COLO668 (cell line): ENCODE data around the gene NBAS.

Source experiments
- DNase-seq: peaks from one replicate; lab custom pipeline; 2025; ENCODE audit not compliant: unreplicated experiment; lab: John Stamatoyannopoulos, UW

NBAS gene

GRCh38 chr2:15560988-15561573 lies at the start of gene NBAS:
TSS of gene NBAS (minus strand) at chr2:15561334. CDS start at chr2:15561304, 30 bp downstream.
- DNase-seq, result peak; percentile 77

GRCh38 chr2:15610430-15610952 lies 49.4 kb upstream of the NBAS start:
- no peak for DNase-seq

DNA sequence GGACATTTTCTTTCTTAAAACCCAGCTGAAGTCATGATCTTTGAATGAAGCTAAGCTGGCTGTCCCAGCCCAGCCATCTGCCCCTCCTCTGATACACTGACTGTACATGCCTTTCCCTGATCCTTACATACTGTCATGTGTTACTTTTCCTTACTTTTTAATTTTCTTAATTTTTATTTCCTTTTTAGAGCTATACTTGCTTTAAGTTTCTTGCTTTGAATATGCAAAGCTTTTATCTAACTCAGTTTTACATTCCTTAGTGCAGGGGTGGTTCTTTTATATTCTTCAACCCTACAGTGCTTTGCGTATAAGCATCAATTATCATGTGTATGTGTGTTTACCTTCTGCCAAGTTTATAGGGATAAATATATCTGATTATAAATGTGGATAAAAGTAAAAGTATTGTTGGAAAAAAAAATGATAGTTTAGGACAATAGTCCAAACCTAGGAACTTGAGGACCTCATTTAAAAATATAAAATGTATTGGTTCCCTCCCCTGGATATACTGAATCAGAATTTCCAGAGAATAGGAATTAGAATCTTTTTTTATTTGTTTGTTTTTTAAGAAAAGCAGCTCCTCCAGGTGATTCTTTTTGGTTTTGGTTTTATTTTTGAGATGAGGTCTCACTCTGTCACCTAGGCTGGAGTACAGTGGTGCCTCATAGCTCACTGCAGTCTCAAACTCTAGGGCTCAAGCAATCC lies 48.4 kb upstream of the NBAS start:
- no peak for DNase-seq

GRCh38 chr2:15608392-15608761 lies 47.2 kb upstream of the NBAS start:
- no peak for DNase-seq

- DNase-seq, result no peak
Measured at GRCh38 chr2:15607709-15608391, 46.7 kb upstream of the NBAS start.

GRCh38 chr2:15606481-15607441 lies 45.6 kb upstream of the NBAS start:
- no peak for DNase-seq

DNA sequence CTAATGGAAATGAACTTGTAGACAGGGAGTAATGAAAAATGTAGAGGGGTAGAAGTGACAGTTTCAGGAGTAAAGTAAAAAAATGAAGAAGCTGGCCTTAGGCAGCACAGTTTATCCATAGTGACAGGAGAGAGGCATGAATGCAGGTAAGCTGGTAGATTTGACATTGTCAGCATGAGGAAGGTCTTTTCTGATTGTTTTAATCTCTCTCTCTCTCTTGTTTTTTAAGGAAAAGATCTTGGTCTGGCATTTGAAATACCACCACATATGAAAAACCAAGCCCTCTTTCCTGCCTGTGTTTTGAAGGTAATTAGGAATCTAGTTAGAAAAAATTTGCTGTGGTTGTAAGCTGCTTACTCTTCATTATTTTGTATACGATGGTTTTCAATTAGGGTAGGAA lies 44.6 kb upstream of the NBAS start:
- no peak for DNase-seq

DNA sequence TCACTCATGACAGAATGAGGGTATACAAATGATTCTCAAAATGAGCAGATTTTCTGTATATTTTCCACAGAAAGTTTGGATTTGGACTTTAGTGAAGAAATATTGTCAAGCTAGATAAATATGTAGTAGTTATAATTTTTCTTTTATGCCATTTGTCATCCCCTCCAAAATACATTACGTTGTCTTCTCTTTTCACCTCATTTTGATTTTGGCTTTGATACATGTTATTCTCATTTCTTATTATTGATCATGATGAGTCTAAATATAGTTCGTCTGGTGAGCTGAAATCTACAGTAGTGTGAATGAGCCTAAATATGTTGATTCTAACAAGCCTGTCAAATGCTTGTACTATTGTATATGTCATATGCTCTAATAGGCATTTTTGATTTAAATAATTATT lies 42.8 kb upstream of the NBAS start:
- DNase-seq, result no peak

GRCh38 chr2:15603044-15603765 lies 42.1 kb upstream of the NBAS start:
- DNase-seq, result no peak

DNA sequence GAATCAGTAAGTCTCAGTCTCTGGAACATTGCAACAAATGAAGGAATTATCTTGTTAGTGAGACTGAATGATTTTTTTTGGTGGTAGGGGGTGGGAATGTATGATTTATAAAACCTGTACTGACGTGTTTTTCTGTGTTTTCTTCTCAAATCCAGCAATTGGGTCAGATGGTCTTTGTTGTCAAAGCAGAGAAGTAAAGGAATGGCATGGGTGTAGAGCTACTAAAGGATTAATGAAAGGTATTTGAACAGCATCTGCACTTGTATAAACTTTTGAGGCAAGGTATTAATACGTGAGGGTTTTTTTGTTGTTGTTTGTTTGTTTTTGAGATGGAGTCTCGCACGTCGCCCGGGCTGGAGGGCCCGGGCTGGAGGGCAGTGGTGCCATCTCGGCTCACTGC lies 41.3 kb upstream of the NBAS start:
- no peak for DNase-seq

DNA sequence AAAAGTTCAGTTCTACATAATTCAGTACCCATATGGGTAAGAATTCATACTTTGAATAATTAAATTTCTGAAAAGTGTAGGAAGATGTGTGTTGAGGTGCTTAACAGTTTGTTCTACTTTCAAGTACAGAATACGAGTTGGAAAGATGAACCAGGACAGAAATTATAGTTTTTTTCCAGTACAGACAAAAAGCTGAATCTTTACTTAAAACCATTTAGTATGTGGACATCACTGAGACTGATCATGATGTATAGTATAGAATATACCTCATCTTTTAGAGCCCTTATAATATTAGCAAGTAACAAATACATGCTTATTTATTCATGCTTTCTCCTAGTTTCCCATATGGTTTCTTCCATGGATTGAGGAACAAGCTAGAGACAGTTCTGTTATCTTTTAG lies 40.5 kb upstream of the NBAS start:
- DNase-seq, result no peak

- no peak for DNase-seq
Measured at GRCh38 chr2:15599994-15600393, 38.9 kb upstream of the NBAS start.

DNA sequence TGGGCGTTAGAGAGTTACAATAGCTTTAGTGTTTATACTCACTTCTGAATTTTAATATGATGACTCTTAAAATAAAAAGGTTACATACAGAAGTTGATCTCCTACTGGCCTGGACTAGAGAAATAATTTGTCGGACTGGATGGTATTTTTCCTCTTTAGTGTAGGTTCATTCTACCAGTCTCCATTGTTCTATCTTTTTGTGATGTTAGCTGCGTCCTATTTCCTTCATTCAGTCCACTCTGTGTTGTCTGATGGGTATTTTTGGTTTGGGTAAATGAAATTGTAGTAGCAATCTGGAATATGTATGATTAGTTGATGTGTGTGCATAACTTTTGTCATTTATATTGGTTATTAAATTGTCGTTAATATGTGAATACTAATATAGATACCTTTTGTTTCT lies 35.8 kb upstream of the NBAS start:
- no peak for DNase-seq

- DNase-seq, result no peak
Measured at GRCh38 chr2:15596350-15596749, 35.2 kb upstream of the NBAS start.

DNA sequence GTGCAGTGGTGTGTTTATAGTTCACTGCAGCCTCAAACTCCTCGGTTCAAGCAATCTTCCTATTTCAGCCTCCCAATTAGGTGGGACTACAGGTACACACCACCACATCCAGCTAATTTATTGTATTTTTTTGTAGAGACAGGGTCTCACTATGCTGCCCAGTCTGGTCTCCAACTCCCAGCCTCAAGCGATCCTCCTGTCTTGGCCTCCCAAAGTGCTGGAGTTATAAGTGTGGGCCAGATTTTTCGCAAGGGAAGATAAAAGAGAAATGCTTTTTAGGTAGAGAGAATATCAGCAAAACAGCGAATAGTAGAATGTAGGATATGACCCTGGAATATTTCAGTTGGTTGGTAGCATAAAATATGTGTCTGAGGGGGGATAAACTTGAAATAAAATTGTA lies 34.8 kb upstream of the NBAS start:
- no peak for DNase-seq

- no peak for DNase-seq
Measured at GRCh38 chr2:15595342-15595905, 34.3 kb upstream of the NBAS start.

GRCh38 chr2:15594291-15595256 lies 33.4 kb upstream of the NBAS start:
- DNase-seq, result no peak

GRCh38 chr2:15593327-15593705 lies 32.2 kb upstream of the NBAS start:
- DNase-seq, result no peak
